Gastroesophageal sphincter (tissue), 4 donors: ENCODE results near the gene SNTG2. TPM values are rescaled to one million over a fixed set of nuclear protein-coding genes. Genes with fewer than 3 reads are reported as not detected.

Experiments
- ATAC-seq: fragments of 150-250 bp; one replicate; pipeline ENCODE4 v1.9.1; 2016; ENCODE audit warnings: mild to moderate bottlenecking, moderate library complexity
- H3K27ac ChIP-seq, 4 donors: fragments of 200-600 bp; sonication (generic) in 3 of 4; 1 replicate in 3 of 4; 2 replicates in 1 of 4; pipeline ENCODE4 v1.5.1; 2016 to 2019
- H3K27me3 ChIP-seq: fragments of 200-600 bp; sonication (generic); one replicate; pipeline ENCODE4 v1.5.1; 2019
- H3K36me3 ChIP-seq, 2 donors: fragments of 200-600 bp; sonication (generic); one replicate each; pipeline ENCODE4 v1.5.1; 2019; ENCODE audit warnings: control low read depth in 1 of 2
- H3K4me1 ChIP-seq, 3 donors: fragments of 200-600 bp; sonication (generic); 1 replicate in 2 of 3; 2 replicates in 1 of 3; pipeline ENCODE4 v1.5.1; 2016 to 2019; ENCODE audit warnings: control low read depth in 2 of 3
- H3K4me3 ChIP-seq, 2 donors: fragments of 200-600 bp; sonication (generic); one replicate each; pipeline ENCODE4 v1.5.1; 2019; ENCODE audit warnings: mild to moderate bottlenecking in 1 of 2, moderate library complexity in 1 of 2
- H3K9me3 ChIP-seq, 3 donors: fragments of 200-600 bp; sonication (generic); one replicate each; pipeline ENCODE4 v1.5.1; 2017 to 2019; ENCODE audit warnings: control low read depth in 2 of 3
- EP300 ChIP-seq: sonication (generic); formaldehyde crosslinking; IDR thresholded peaks from one replicate; pipeline ENCODE4 v1.6.1; 2017; ENCODE audit warnings: antibody characterized with exemption, mild to moderate bottlenecking
- POLR2A ChIP-seq, 2 donors: fragments of 450-650 bp; IDR thresholded peaks; one replicate each; pipeline ENCODE4 v1.6.1; 2017; ENCODE audit warnings: antibody characterized with exemption in 2 of 2, mild to moderate bottlenecking in 2 of 2, moderate library complexity in 1 of 2
- POLR2AphosphoS5 ChIP-seq: sonication (generic); formaldehyde crosslinking; IDR thresholded peaks from one replicate; pipeline ENCODE4 v1.6.1; 2017; ENCODE audit warnings: antibody characterized with exemption
- whole genome bisulfite sequencing, 2 donors: methylation state at CpG; one replicate each; pipeline ENCODE4 v1.1.5; 2018; ENCODE audit warnings: low coverage in 1 of 2; 5-methylcytosine and 5-hydroxymethylcytosine counted together
- total RNA-seq, 4 donors: library from RNA; depleted of rRNA; stranded (reverse); fragments of >200 nt; gene quantifications; one replicate each; pipeline ENCODE4 v1.1.0, GENCODE V29; 2016
- TF ChIP-seq, protein P1 (sequence below), 4 experiments: fragments of 200-600 bp in 2 of 4; fragments of 450-650 bp in 2 of 4; sonication (generic) in 1 of 4; IDR thresholded peaks; one replicate each; pipeline ENCODE4 v1.5.1; 2017 to 2019; ENCODE audit warnings: antibody characterized with exemption in 4 of 4, mild to moderate bottlenecking in 2 of 4, moderate library complexity in 2 of 4

Gene SNTG2
- total RNA-seq, 4 donors from 2014 or later: 1.5 to 7.9 (median 4.3) TPM

DNA sequence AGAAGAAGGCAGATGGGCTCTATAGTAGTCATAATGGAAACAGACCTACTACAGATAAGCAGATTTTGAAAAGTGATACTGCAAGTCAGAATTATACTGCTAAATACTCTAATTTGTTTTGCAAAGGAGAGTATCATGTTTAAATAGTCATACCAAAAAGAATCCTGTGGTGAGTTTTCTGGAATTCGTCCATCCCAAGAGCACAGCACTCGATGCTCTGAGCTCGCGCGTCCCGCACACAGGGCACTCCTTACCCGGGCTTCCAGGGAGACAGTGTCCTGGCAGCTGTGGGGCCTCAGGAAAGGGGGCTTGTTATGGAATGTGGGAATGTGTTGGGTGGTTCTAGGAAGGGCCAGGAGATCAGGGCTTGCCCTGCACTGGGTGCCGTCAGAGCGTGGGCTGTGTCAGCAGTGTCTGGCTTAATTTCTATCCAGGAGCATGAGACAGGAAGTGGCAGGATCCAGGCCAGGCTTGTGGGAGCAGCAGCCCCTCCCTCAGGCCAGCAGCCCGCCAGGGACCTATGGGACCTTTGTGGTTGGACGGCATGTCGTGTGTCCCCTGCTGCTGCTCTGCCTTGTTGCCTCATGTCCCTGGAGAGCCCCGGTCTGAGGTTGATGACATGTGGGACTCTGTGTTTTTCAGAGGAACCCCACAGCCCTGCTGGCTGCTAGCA is 269.4 kb downstream of the SNTG2 start:
- no peak for ATAC-seq
- H3K27me3 ChIP-seq: peaks cover 47% of the 10 kb centered on the region
- H3K27ac ChIP-seq: no peak overlapping the region
- peaks cover 0 to 6% (median 0%) of the 10 kb centered on the region in 3 donors for H3K9me3 ChIP-seq
- no peaks in the 10 kb centered on the region for H3K36me3 ChIP-seq
- 54 to 80% methylated on average over 7 to 10 of the region's 13 CpGs for WGBS, 2 donors
- TF ChIP-seq, protein P1, sequence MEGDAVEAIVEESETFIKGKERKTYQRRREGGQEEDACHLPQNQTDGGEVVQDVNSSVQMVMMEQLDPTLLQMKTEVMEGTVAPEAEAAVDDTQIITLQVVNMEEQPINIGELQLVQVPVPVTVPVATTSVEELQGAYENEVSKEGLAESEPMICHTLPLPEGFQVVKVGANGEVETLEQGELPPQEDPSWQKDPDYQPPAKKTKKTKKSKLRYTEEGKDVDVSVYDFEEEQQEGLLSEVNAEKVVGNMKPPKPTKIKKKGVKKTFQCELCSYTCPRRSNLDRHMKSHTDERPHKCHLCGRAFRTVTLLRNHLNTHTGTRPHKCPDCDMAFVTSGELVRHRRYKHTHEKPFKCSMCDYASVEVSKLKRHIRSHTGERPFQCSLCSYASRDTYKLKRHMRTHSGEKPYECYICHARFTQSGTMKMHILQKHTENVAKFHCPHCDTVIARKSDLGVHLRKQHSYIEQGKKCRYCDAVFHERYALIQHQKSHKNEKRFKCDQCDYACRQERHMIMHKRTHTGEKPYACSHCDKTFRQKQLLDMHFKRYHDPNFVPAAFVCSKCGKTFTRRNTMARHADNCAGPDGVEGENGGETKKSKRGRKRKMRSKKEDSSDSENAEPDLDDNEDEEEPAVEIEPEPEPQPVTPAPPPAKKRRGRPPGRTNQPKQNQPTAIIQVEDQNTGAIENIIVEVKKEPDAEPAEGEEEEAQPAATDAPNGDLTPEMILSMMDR (IDR thresholded peaks at IDR 0.05): no peak
- TF ChIP-seq POLR2A (IDR thresholded peaks at IDR 0.05) (no peak), EP300 (no peak), POLR2AphosphoS5 (no peak)
- no peaks in the 10 kb centered on the region for H3K4me1 ChIP-seq
- H3K4me3 ChIP-seq: no peak overlapping the region

DNA sequence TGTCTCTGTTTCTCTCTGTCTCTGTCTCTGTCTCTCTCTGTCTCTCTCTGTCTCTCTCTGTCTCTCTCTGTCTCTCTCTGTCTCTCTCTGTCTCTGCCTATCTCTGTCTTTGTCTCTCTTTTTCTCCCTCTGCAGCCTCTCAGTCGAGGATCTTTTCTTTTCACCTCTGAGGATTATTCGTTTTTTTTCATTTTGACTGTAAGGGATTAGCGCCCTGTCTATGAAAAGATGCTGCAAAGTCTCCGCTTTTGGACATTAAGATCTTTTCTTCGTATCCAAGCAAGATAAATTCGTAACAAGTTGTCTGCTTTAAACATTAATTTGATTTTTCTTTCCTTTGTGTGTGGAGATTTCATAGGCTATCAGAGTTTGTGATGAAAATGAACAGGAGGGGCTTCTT is 271.4 kb downstream of the SNTG2 start:
- no peak for ATAC-seq
- 19 to 51% methylated on average over 4 to 6 of the region's 6 CpGs for WGBS, 2 donors
- TF ChIP-seq POLR2AphosphoS5: no peak
- TF ChIP-seq EP300: no peak
- TF ChIP-seq, protein P1 (IDR thresholded peaks at IDR 0.05): no peak
- TF ChIP-seq POLR2A (IDR thresholded peaks at IDR 0.05): no peak

DNA sequence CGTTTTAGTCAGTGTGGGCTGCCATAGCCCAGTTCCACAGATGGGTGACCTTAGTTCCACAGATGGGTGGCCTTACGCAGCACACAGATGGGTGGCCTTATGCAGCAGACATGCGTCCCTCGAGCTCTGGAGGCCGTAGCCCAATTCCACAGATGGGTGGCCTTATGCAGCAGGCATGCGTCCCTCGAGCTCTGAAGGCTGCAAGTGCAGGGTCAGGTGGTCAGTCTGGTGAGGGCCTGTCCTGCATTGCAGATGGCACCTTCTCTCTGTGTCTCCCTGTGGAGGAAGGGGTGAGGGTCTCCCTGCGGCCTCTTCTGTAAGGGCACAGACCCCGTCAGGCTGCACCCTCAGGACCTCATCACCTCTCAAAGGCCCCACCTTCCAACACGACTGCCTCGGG is 273.1 kb downstream of the SNTG2 start:
- H3K27ac ChIP-seq: no peak overlapping the region
- peaks cover 24% of the 10 kb centered on the region for H3K27me3 ChIP-seq
- WGBS, 2 donors: 87% methylated on average over 6 of the region's 11 CpGs; no CpG with 5 or more reads in 1 of the 2 donors
- H3K4me1 ChIP-seq: peaks cover 0 to 7% (median 0%) of the 10 kb centered on the region in 3 donors
- H3K9me3 ChIP-seq: no peaks in the 10 kb centered on the region
- H3K36me3 ChIP-seq: no peaks in the 10 kb centered on the region
- TF ChIP-seq POLR2A (IDR thresholded peaks at IDR 0.05): no peak
- no peak overlapping the region for H3K4me3 ChIP-seq
- ATAC-seq: no peak

More for the DNA sequence above, 271.4 kb downstream of the SNTG2 start:
- Histone ChIP-seq H3K36me3 (no peaks in the 10 kb centered on the region), H3K4me3 (no peak overlapping the region), H3K27me3 (peaks cover 40% of the 10 kb centered on the region), H3K4me1 (no peaks in the 10 kb centered on the region), H3K27ac (no peak overlapping the region), H3K9me3 (no peaks in the 10 kb centered on the region)

DNA sequence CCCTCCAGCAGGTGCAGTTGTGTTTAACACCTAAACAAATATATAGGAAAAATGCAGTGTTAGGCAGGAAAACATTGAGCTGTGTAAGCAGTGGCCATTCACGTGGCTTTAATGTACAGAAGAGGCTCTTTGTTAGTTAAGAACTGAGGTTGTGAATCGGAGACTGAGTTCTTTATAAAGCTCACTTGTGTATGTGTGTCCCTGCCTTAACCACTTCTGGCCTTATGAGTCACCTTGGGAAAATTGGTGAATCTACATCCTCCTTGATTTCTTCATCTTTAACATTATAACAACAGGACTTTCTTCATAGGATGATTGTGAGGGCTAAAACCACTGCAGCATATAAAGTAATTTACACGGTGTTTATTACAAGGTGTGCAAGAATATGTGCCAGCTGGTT is 274.3 kb downstream of the SNTG2 start:
- Histone ChIP-seq H3K4me1 (peaks cover 0 to 7% (median 0%) of the 10 kb centered on the region in 3 donors), H3K27me3 (peaks cover 13% of the 10 kb centered on the region), H3K9me3 (peaks cover 0 to 3% (median 0%) of the 10 kb centered on the region in 3 donors), H3K27ac (no peak overlapping the region), H3K4me3 (no peak overlapping the region), H3K36me3 (no peaks in the 10 kb centered on the region)
- 60 to 64% methylated on average over 2 to 3 of the region's 3 CpGs for WGBS, 2 donors
- ATAC-seq: no peak
- TF ChIP-seq, protein P1 (IDR thresholded peaks at IDR 0.05): no peak
- no peak for TF ChIP-seq POLR2AphosphoS5
- TF ChIP-seq EP300: no peak
- no peak for TF ChIP-seq POLR2A (IDR thresholded peaks at IDR 0.05)

DNA sequence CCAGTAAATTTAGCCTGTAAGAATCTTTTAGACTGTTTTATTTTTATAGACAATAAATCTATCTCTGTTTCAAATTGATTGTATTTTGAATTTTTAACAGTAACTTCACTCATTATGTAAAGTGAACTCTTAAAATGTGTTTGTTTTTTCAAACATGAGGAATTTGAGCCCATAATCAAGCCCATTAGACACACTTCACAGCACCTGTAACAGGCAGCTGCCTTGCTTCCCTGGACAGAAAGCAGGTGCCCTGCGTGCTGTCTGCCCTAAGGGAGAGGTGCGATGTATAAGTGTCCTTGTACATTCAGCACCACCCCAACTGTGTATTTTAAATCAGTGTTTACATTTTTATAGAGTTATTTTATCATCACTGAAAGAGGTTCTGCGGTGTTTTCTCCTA is 276.1 kb downstream of the SNTG2 start:
- Histone ChIP-seq H3K4me1 (peaks cover 0 to 7% (median 0%) of the 10 kb centered on the region in 3 donors), H3K27ac (no peak overlapping the region), H3K4me3 (no peak overlapping the region), H3K36me3 (no peaks in the 10 kb centered on the region), H3K9me3 (peaks cover 0 to 9% (median 0%) of the 10 kb centered on the region in 3 donors), H3K27me3 (no peaks in the 10 kb centered on the region)
- no peak for ATAC-seq
- 72 to 94% methylated on average over 3 of the region's 3 CpGs for WGBS, 2 donors
- TF ChIP-seq POLR2AphosphoS5 (no peak), POLR2A (IDR thresholded peaks at IDR 0.05) (no peak), EP300 (no peak)
- TF ChIP-seq, protein P1 (IDR thresholded peaks at IDR 0.05): no peak
